ENCODE measurements around the gene RAVER1.
A peak's percentile ranks its signal among the peaks of the same experiment; 100 is the strongest.
"Not testable (repeated sequence)": the region's sequence is repeated elsewhere in the genome, so short reads cannot be mapped to it uniquely, and the experiment has no call there.

The RAVER1 gene, protein sequence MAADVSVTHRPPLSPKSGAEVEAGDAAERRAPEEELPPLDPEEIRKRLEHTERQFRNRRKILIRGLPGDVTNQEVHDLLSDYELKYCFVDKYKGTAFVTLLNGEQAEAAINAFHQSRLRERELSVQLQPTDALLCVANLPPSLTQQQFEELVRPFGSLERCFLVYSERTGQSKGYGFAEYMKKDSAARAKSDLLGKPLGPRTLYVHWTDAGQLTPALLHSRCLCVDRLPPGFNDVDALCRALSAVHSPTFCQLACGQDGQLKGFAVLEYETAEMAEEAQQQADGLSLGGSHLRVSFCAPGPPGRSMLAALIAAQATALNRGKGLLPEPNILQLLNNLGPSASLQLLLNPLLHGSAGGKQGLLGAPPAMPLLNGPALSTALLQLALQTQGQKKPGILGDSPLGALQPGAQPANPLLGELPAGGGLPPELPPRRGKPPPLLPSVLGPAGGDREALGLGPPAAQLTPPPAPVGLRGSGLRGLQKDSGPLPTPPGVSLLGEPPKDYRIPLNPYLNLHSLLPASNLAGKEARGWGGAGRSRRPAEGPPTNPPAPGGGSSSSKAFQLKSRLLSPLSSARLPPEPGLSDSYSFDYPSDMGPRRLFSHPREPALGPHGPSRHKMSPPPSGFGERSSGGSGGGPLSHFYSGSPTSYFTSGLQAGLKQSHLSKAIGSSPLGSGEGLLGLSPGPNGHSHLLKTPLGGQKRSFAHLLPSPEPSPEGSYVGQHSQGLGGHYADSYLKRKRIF

DNA sequence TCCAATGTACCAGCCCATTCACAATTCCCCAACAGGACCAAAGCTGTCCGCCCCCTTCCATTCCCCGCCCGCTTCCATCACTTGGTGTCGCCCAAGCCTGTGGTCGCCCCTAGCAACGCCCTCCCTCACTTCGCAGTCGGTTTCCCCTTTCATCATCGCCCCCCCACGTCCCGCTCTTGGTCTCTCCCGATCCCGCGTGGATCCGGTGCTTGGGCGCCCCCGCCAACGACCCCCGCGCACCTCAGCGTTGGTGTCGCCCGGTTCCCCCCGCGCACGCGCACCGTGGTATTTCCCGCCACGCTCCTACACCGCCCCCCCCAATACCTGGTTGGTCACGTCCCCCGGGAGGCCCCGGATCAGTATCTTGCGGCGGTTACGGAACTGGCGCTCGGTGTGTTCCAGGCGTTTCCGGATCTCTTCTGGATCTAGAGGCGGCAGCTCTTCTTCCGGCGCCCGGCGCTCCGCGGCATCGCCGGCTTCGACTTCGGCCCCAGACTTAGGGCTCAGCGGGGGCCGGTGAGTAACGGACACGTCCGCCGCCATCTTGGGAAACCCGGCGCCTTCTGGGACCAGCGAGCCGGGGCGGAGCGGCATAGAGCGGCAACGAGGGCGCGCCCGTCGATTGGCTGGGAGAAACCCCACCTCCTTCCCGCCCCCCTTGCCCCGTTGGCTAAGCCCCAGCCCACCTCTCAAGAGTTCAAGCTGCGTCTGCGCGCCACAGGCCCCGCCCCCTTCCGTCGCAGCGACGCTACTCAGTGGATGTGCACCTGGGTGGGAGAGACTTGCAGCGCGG is at the start of gene RAVER1:
Gene RAVER1, minus strand, starts transcription at position 565 of the 793 bp plus-strand sequence. Its CDS starts 22 bp downstream, at position 543.
- peaks cover 17% of the 10 kb centered on the region for H3K4me1 Mint-ChIP-seq (ENCODE audit: low read depth)

DNA sequence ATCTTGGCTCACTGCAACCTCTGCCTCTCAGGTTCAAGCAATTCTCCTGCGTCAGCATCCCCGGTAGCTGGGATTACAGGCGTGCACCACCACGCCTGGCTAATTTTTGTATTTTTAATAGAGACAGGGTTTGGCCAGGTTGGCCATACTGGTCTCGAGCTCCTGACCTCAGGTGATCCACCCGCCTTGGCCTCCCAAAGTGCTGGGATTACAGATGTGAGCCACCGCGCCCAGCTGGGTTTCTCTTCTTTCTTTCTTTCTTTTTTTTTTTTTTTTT is 49.8 kb upstream of the RAVER1 start:
- H3K27ac Mint-ChIP-seq; H3K4me3 Mint-ChIP-seq; H3K27me3 Mint-ChIP-seq (ENCODE audit: low read depth); H3K9me3 Mint-ChIP-seq: not testable (repeated sequence)
- H3K4me1 Mint-ChIP-seq (ENCODE audit: low read depth), result peaks cover 17% of the 10 kb centered on the region
- peaks cover 14% of the 10 kb centered on the region for H3K36me3 Mint-ChIP-seq (ENCODE audit: low read depth)

More for the DNA sequence above, at the start of gene RAVER1:
- Mint-ChIP-seq H3K9me3 (no peaks in the 10 kb centered on the region), H3K36me3 (ENCODE audit: low read depth) (peaks cover 24% of the 10 kb centered on the region), H3K4me3 (peak within 1 kb of the TSS; percentile 94), H3K27ac (peak within 1 kb of the TSS; percentile 95), H3K27me3 (ENCODE audit: low read depth) (no peaks in the 10 kb centered on the region)

DNA sequence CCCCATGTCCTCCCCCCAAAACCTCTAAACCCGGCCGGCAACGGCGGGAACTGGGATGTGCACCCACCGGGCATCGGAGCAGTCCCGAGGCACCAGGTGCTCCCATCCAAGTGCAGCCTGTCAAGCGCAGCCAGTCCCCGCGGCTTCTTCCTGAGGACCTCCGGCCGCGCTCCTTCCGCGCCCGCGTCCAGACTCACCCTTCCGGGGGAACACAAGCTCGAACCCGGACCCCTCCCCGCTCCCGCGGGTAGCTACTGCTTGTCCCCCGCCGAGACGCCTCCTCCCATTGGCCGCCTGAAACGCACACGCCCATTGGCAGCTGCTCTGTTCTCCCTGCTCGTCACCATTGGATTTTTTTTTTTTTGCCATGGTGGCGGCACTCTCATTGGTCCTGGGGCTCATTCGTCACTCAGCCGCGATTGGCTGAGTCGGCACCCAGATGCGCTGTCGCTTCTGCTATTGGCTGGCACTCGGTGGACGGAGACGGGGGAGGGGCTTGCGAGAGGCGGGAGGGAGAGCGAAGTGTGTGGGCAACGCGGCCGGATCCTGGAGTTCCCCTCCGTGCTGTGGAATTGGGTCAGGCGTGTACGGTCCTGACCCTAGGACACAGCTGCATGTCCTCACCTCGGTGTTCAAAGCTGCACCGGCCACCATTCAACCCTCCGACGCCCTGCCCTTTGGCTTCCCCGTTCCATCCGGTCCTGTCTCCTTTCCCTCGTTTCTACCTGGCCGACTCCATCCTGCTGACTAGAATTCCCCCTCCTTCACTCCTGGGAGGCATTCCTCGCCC is 47.2 kb upstream of the RAVER1 start, which contains the start of gene TYK2:
Gene TYK2, minus strand, starts transcription at position 260 of the 790 bp plus-strand sequence. CDS start 2,166 bp downstream, outside the sequence.
- H3K4me3 Mint-ChIP-seq, result peak within 1 kb of the TSS; percentile 89
- peaks cover 21% of the 10 kb centered on the region for H3K36me3 Mint-ChIP-seq (ENCODE audit: low read depth)
- no peaks in the 10 kb centered on the region for H3K27me3 Mint-ChIP-seq (ENCODE audit: low read depth)
- peak within 1 kb of the TSS; percentile 95 for H3K27ac Mint-ChIP-seq
- H3K9me3 Mint-ChIP-seq, result no peaks in the 10 kb centered on the region
- peaks cover 18% of the 10 kb centered on the region for H3K4me1 Mint-ChIP-seq (ENCODE audit: low read depth)

DNA sequence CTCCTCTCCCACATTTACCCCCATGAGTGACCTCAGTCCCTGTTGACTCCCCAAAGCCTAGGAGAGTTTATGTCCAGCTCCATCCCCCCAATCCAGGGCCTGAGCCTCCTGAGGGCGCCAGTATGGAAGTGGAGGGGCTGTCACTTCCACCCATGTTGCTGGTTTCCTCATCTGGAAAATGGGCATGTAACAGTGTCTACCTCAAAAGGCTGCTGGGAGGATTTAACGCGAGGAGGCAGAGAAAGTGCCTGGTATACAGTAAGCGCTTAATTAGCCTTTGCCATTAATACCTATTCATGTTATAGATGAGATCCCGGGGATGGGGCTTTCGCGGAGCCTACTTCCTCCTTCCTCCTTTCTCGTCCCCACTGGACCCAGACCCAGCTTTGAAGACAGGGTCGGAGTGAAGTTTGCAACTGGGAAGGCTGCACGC is 46.6 kb upstream of the RAVER1 start:
- H3K4me1 Mint-ChIP-seq (ENCODE audit: low read depth), result peaks cover 19% of the 10 kb centered on the region
- H3K36me3 Mint-ChIP-seq (ENCODE audit: low read depth), result peaks cover 23% of the 10 kb centered on the region
- peak overlapping the region; percentile 89 for H3K4me3 Mint-ChIP-seq
- no peaks in the 10 kb centered on the region for H3K27me3 Mint-ChIP-seq (ENCODE audit: low read depth)
- H3K9me3 Mint-ChIP-seq, result no peaks in the 10 kb centered on the region
- H3K27ac Mint-ChIP-seq, result peak overlapping the region; percentile 95

DNA sequence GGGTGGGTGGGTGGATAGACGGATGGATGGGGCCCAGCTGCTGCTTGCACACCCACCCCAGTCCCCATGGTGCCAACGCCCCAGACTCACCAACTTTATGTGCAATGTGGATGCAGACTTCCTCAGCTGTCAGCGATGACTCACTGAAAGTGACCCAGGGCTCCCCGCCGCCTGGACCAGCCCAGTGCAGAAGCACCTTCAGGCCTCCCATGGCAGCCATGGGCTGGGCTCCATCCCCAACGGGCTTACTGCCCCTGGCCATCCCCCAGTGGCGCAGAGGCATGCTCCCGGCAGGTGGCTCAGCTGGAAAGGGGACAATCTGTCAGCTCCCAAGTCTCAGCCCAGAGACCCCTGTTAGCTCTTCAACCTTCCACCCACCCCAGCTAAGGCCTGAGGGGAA is 44.8 kb upstream of the RAVER1 start:
- Mint-ChIP-seq H3K27ac (no peak overlapping the region), H3K27me3 (ENCODE audit: low read depth) (no peaks in the 10 kb centered on the region), H3K4me3 (no peak overlapping the region), H3K36me3 (ENCODE audit: low read depth) (peaks cover 28% of the 10 kb centered on the region), H3K9me3 (no peaks in the 10 kb centered on the region), H3K4me1 (ENCODE audit: low read depth) (peaks cover 20% of the 10 kb centered on the region)

DNA sequence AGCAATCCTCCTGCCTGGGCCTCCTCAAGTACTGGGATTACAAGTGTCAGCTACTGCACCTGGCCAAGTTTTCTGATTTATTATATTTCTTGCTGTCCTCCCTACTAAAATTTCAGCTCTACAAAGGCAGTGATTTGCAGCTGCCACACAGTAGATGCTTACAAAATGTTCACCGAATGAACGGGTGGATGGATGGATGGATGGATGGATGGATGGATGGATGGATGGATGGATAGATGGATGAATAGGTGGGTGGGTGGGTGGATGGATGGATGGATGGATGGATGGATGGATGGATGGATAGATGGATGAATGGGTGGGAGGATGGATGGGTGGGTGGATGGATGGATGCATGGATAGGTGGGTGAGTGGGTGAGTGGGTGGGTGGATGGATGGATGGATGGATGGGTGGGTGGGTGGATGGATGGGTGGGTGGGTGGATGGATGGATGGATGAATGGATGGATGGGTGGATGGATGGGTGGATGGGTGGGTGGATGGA is 43.9 kb upstream of the RAVER1 start:
- not testable (repeated sequence) for H3K4me3 Mint-ChIP-seq; H3K27ac Mint-ChIP-seq; H3K27me3 Mint-ChIP-seq (ENCODE audit: low read depth); H3K9me3 Mint-ChIP-seq
- peaks cover 20% of the 10 kb centered on the region for H3K4me1 Mint-ChIP-seq (ENCODE audit: low read depth)
- peaks cover 31% of the 10 kb centered on the region for H3K36me3 Mint-ChIP-seq (ENCODE audit: low read depth)

DNA sequence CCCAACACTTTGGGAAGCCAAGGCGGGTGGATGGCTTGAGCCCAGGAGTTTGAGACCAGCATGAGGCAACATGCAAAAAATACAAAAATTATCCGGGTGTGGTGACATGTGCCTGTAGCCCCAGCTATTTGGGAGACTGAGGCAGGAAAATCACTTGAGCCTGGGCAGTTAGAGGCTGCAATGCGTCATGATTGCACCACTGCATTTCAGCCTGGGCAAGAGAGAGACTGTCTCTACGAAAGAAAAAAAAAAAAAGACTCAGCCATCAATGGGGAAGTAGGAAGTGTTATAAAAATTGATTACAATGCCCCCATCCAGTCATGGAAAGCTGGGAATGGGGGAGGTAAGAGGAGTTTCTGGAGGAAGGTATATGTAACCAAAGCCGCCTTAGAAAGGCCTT is 41.6 kb upstream of the RAVER1 start:
- Mint-ChIP-seq H3K4me3 (no peak overlapping the region), H3K4me1 (ENCODE audit: low read depth) (peaks cover 14% of the 10 kb centered on the region), H3K27ac (no peak overlapping the region), H3K9me3 (no peaks in the 10 kb centered on the region), H3K27me3 (ENCODE audit: low read depth) (no peaks in the 10 kb centered on the region), H3K36me3 (ENCODE audit: low read depth) (peaks cover 28% of the 10 kb centered on the region)

DNA sequence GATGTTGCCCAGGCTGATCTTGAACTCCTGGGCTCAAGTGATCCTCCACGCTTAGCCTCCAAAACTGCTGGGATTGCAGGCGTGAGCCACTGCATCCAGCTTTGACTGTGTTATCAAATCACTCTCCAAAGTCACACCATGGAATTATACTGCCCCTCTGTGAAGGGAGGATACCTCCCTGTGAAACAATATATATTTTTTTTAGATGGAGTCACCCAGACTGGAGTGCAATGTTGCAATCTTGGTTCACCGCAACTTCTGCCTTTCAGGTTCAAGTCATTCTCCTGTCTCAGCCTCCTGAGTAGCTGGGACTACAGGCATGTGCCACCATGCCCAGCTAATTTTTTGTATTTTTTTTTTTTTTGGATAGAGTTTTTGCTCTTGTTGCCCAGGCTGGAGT is 39.4 kb upstream of the RAVER1 start:
- Mint-ChIP-seq H3K36me3 (ENCODE audit: low read depth) (peaks cover 23% of the 10 kb centered on the region), H3K4me3 (no peak overlapping the region), H3K4me1 (ENCODE audit: low read depth) (peaks cover 3% of the 10 kb centered on the region), H3K27me3 (ENCODE audit: low read depth) (no peaks in the 10 kb centered on the region), H3K27ac (no peak overlapping the region), H3K9me3 (no peaks in the 10 kb centered on the region)

DNA sequence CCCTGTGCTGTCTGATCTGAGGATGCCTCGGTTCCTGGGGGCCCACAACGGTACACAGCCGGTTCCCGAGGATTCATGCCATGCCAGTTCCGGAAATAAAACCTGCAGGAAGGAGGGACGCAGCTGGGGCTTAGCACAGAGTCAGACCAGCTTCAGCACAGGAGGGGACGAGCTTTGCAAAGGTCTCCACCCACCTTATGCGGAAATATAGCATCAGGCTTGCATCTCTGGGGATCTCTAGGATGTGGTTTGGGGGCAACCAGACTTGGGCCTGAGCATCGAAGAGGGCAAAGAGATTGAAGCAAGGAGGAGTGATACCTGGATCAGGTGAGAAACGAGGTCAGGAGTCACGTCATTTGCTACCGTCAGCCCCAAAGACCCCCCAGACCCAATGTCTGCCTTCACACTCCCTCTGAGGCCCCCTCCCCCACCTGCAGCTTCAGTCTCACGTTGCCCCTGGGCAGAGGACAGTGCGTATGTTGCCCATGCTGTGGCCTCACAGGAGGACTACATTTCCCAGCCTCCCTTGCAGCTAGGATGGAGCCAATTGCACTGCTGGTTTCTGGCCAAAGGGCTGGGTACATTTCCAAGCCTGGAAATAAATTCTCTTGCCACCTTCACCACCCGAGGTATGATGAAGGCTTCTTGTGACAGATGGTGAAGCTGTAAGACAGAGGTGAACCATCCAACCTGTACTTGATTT is 34.9 kb upstream of the RAVER1 start:
- H3K9me3 Mint-ChIP-seq, result no peaks in the 10 kb centered on the region
- H3K4me3 Mint-ChIP-seq, result no peak overlapping the region
- no peaks in the 10 kb centered on the region for H3K27me3 Mint-ChIP-seq (ENCODE audit: low read depth)
- no peaks in the 10 kb centered on the region for H3K4me1 Mint-ChIP-seq (ENCODE audit: low read depth)
- no peak overlapping the region for H3K27ac Mint-ChIP-seq
- H3K36me3 Mint-ChIP-seq (ENCODE audit: low read depth), result peaks cover 20% of the 10 kb centered on the region

DNA sequence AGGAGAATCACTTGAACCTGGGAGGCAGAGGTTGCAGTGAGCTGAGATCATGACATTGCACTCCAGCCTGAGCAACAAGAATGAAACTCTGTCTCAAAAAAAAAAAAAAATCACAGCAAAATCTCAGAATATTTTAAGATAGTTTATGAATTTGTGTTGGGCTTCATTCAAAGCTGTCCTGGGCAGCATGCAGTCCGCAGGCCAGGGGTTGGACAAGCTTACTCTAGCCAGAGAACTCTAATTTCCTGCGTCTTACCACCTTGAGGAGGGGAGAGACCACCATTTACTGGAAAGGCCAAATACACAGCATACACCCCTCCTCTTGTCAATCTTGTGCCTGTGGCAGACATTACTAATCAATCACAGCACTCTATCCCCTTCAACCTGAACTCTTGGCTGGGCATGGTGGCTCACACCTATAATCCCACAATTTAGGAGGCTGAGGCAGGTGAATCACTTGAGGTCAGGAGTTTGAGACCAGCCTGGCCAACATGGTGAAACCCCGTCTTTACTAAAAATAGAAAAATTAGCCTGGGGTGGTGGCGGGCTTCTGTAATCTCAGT is 33.7 kb upstream of the RAVER1 start:
- H3K36me3 Mint-ChIP-seq (ENCODE audit: low read depth), result peaks cover 19% of the 10 kb centered on the region
- H3K4me1 Mint-ChIP-seq (ENCODE audit: low read depth); H3K4me3 Mint-ChIP-seq; H3K27me3 Mint-ChIP-seq (ENCODE audit: low read depth); H3K27ac Mint-ChIP-seq; H3K9me3 Mint-ChIP-seq: not testable (repeated sequence)

DNA sequence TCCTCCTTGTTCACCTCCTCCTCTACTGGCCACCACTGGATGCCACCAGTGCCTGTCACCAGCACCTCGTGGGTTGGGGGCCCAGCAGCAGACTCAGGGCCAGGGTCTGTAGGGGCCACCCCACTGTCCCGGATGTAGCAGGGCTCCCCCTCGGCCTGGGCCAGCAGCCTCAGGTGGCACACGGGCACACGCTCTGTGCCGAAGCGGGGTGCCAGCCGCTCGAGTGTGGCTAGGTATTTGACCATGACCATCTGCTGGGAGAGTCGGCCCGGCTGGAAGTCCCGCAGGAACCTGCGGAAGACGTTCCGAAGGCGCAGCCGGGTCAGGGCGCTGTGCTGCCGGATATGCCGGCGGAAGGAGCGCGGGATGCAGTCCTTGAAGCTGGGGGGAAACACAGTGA is 32.2 kb upstream of the RAVER1 start:
- Mint-ChIP-seq H3K4me1 (ENCODE audit: low read depth) (no peaks in the 10 kb centered on the region), H3K27me3 (ENCODE audit: low read depth) (no peaks in the 10 kb centered on the region), H3K36me3 (ENCODE audit: low read depth) (peaks cover 24% of the 10 kb centered on the region), H3K4me3 (no peak overlapping the region), H3K9me3 (no peaks in the 10 kb centered on the region), H3K27ac (no peak overlapping the region)

DNA sequence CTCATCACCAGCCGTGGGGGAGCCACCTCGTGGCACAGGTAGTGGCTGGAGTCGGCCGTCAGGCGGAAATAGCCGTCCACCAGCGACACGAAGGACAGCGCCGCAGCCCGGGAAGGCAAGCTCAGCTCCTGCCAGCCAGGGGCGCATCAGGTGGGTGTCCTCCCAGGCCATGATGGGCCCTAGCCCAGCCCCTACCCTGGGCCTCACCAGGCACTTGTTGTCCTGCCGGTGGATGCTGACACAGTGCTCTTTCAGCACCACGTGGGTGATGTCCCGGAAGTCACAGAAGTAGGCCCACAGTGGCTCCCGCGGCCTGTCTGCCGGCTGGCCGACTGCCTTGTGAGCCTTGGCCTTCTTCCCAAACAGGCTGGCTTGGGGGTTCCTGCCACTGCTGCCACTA is 31.3 kb upstream of the RAVER1 start:
- peaks cover 24% of the 10 kb centered on the region for H3K36me3 Mint-ChIP-seq (ENCODE audit: low read depth)
- H3K27me3 Mint-ChIP-seq (ENCODE audit: low read depth), result no peaks in the 10 kb centered on the region
- no peak overlapping the region for H3K27ac Mint-ChIP-seq
- no peak overlapping the region for H3K4me3 Mint-ChIP-seq
- no peaks in the 10 kb centered on the region for H3K9me3 Mint-ChIP-seq
- H3K4me1 Mint-ChIP-seq (ENCODE audit: low read depth), result no peaks in the 10 kb centered on the region

DNA sequence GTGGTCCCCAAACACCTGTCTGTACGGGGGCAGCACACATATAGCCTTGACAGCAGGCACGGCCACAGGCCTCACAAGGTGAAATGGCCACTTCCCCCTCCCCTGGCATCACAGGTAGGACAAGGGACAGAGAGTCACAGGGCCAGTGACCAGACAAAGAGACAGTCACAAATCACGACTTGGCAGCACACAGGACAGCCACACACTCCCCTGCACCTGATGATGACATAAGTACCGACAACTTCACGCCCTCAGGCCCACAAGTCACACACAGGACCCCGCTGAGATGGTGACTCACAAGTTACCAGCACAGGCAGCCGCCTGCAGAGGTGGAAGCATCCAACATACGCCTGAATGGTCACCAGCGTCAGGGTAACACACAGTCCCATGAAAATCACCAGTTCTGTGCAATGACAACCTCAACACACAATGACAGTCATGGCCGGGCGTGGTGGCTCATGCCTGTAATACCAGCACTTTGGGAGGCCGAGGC is 30.5 kb upstream of the RAVER1 start:
- Mint-ChIP-seq H3K9me3 (no peaks in the 10 kb centered on the region), H3K27me3 (ENCODE audit: low read depth) (no peaks in the 10 kb centered on the region), H3K36me3 (ENCODE audit: low read depth) (peaks cover 21% of the 10 kb centered on the region), H3K4me1 (ENCODE audit: low read depth) (no peaks in the 10 kb centered on the region), H3K27ac (no peak overlapping the region), H3K4me3 (no peak overlapping the region)
